ENCODE measurements around the gene PRR20D.
"Not testable (repeated sequence)": the region's sequence is repeated elsewhere in the genome, so short reads cannot be mapped to it uniquely, and the experiment has no call there.

The PRR20D gene

GRCh38 chr13:57160332-57160731 is at the start of gene PRR20D:
PRR20D (plus strand) TSS chr13:57160632; CDS start chr13:57161019, 387 bp downstream.
- DNase-seq, result not testable (repeated sequence)

DNA sequence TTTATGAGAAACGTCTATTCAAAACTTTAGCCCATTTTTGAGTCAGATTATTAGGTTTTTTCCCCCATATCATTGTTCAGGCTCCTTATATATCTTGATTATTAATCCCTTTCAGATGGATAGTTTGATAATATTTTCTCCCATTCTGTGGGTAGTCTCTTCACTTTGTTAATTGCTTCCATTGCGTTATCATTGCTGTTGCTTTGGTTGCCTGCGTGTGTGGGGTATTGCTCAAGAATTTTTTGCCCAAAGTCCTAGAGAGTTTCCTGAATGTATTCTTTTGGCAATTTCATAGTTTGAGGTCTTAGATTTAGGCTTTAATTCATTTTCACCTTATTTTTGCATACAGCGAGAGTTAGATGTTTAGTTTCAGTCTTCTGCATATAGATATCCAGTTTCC is 45.5 kb upstream of the PRR20D start:
- no peak for DNase-seq

DNA sequence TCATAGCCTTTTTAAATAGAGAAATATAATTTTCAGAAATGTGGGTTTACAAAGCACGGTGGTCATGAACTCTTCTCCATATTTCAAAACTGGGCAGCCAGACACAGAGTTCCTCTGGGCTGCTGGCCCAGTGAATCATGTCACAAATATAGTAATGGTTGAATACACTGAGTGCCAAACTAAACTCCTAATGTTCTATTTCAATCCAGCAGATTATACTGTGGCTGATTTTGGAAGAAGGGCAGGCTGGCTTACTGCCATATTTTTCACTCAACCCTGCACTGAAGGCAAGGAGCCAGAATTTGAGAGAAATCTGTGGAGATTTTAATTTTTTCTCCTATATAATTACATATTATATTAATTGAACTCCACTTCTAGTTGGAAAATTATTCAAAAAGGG is 36.8 kb upstream of the PRR20D start:
- DNase-seq, result no peak

DNA sequence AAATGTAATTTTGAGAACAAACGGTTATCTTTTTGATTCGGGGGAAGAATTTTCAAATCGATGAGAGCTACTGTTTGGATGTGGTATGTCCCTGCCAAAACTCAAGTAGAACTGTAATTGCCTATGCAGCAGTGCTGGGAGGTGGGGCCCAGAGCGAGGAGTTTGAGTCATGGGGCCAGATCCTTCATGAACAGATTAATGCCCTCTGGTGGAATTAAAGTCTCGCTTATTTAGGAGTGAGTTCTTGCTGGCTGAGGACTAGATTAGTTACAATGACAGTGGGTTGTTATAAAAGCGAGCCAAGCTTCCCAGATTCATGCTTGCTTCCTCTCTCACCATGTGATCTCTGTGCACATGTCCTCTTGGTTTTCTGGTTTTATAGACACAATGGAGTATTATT is 31.5 kb upstream of the PRR20D start:
- DNase-seq, result no peak

GRCh38 chr13:57136093-57136492 is 24.3 kb upstream of the PRR20D start:
- no peak for DNase-seq

DNA sequence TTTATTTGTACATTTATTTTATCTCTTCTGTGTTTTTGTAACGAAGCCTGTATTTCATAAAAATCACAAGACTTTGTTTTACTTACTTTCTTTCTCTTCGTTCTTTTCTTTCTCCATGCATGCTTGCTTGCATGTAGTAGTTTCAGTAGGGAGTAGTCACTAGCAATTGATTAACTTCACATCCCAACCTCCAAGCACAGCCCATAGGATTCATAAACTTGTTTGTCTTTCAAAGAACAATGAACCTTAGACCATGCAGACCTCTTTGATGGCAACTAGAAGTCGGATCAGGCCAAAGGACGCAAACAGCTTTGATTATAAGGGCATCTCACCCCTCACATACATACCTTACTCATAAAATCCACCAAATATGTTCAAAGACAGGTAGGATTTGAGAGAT is 22.8 kb upstream of the PRR20D start:
- DNase-seq, result no peak

GRCh38 chr13:57138988-57139387 is 21.4 kb upstream of the PRR20D start:
- no peak for DNase-seq

GRCh38 chr13:57139781-57140180 is 20.7 kb upstream of the PRR20D start:
- DNase-seq, result not testable (repeated sequence)

DNA sequence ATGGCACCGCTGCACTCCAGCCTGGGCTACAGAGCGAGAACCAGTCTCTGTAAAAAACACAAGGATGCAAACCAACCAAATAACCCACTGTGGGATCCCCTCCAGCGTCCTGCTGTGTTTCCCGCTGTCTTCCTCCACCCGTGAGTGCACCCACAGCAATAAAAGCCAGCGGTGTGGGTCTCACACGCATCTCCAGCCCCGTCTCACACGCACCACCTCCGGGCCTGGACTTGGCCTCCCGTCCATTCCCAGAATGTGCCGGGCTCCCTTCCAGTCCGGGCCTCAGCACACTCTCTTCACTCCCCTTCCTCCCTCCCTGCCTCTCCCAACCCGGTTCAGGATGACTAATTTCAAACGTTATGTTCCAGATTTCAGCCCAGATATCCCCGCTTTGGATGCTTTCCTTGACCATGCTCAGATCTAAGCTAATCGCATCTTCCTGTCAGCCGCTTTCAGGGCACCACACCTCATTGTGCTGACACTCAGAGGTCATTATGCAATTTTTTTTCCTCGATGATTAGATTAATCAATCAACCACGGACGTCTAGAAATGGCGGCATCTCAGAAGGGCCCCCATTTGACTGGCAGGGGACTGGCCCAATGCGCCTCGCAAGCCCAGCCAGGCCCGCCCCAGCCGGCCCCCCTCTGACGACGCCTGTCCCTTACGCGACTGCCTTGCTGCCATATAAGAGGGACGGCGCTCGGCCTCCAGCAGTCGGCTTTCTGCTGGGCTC is 20.0 kb upstream of the PRR20D start, which contains the start of gene PRR20A:
PRR20A (plus strand) TSS at position 684 of the 734 bp plus-strand sequence. CDS start 387 bp downstream, outside the sequence.
- not testable (repeated sequence) for DNase-seq

- not testable (repeated sequence) for DNase-seq
Observed at GRCh38 chr13:57147188-57147587, 13.2 kb upstream of the PRR20D start, which contains the start of gene PRR20B. PRR20B (plus strand) TSS chr13:57147488; CDS start chr13:57147875, 387 bp downstream.

GRCh38 chr13:57148106-57148505 is 12.3 kb upstream of the PRR20D start:
- not testable (repeated sequence) for DNase-seq

GRCh38 chr13:57153761-57154160 is 6.7 kb upstream of the PRR20D start, which contains the start of gene PRR20C:
PRR20C (plus strand) TSS chr13:57154061; CDS start chr13:57154448, 387 bp downstream.
- DNase-seq, result not testable (repeated sequence)

- DNase-seq, result not testable (repeated sequence)
Observed at GRCh38 chr13:57166897-57167296, 6.5 kb downstream of the PRR20D start, which contains the start of gene PRR20E. PRR20E (plus strand) TSS chr13:57167197; CDS start chr13:57167584, 387 bp downstream.

- no peak for DNase-seq
Observed at GRCh38 chr13:57191667-57192066, 31.2 kb downstream of the PRR20D start.

GRCh38 chr13:57212989-57213388 is 52.6 kb downstream of the PRR20D start:
- no peak for DNase-seq

Measured in NCI-H510A treated with DMSO at 0.1 percent for 48 hours (cell line).